IPS DF 4.7 (cell line): ENCODE results near the gene LY6G6D.
A peak's percentile ranks its signal among the peaks of the same experiment; 100 is the strongest.

Experiments
- DNase-seq: peaks from one replicate; pipeline ENCODE4 v3.0.0-alpha.2; 2013; ENCODE audit warnings: low spot score; ENCODE audit errors: extremely low read depth

The LY6G6D gene

DNA sequence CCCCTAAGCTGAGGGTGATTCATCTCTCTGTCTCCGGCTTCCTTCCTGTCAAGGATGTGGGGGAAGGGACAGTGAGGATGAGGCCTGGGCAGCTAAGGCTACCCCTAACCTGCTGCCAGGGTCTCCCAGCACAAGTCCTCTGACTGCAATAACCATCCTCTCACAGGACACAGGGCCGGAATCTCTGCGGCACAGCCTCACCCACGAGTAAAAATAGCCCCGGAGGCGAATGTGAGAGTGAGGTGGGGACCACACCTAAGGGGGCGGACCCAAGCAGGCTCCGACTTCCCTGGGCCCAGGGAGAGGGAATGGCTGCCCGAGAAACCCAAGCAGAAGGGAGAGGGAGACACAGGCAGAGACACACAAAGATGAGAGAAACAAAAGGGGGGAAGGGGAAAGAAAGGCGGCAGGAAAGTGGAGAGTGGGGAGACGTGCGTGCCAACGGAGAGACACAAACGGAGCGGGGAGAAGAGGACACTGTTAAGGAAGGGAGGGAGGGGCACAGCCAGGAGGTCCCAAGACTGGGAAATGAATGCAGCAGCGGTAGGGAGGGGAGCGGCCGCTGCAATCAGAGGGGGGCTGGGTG is 19.8 kb downstream of the LY6G6D start:
- peak; percentile 49 for DNase-seq

DNA sequence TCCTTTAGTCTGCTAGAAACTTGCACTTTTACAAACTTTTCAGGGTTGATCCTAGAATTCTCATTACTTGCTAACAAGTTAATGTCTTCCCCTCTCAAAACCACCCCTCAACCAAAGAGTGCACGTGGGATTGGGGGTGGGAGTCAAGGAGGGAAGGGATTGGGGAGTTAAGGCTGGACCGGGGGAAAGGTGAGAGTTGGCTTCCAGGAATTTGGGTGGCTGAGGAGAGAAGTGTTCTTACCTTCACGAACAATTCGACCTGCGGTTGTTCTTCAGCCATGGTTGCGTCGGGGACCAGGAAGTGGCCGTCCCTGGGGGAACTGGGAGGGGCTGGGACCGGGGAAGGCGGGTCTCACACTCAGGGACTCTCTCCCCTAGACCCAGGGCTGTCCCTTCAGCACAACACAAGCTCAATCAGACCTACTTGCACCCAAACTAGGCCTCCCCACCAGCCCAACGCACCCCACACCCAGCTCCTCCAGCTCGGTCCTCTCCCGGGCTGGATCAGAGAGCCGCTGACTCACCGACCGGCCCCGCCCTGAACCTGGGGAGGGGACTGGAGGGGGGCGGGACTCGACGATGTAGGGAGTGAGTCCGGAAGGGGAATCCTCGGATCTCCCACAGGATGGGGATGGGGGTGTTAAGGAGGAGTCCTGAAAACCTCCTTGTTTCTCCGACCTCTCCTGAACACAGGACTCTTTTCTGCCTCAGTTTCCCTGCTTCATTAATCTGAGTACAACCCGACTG is 21.0 kb downstream of the LY6G6D start, which contains the start of gene CLIC1:
TSS of gene CLIC1 (minus strand) at position 510 of the 747 bp plus-strand sequence. CDS start at position 280, 230 bp downstream.
- no peak for DNase-seq

DNA sequence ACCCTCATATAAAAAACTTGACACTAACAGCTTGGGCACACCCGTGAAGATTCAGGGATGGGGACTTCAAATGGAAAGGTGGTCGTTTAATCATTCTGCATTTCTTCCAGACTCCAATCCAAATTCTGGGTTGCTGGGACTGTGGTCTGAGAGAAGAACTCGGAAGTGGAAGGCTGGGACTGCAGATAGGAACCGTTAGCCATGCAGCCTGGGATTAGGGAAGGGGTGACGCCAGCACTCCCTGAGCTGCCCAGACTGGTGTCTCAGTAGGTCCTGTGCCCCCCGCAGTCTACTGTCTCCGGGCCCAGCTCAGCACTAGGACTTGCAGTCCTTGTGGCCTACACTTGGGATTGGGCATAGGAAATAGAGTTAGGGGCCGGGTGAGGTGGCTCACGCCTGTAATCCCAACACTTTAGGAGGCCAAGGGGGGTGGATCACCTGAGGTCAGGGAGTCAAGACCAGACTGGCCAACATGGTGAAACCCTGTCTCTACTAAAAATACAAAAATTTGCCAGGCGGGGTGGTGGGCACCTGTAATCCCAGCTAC is 21.7 kb downstream of the LY6G6D start:
- no peak for DNase-seq

DNA sequence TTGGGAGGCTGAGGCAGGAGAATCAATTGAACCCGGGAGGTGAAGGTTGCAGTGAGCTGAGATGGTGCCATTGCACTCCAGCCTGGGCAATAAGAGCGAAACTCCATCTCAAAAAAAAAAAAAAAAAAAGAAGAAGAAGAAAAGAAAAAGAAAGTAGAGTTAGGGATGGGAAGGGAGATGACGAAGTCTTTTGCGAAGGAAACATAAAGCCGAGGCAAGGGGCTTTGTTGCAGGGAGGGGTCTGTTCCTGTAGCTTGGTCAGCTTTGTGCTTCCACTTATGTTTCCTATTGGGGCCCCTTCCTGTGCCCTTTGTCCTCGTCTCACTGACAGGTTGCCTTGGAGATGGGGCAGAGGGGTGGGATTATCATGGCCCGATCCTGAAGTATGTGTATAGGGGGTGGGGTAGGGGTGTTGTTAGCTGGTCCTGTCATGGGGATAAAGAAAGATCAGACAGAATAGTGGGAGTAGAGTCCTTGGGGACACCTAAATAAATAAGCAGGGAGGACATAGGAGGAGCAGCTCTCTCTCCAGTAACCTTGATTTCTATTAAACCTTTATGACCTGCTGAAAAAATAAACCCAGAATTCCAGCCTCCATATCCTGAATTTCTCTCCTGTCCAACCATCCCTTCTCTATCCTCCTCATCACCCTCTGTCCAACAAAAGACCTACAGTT is 22.3 kb downstream of the LY6G6D start:
- DNase-seq = no peak

DNA sequence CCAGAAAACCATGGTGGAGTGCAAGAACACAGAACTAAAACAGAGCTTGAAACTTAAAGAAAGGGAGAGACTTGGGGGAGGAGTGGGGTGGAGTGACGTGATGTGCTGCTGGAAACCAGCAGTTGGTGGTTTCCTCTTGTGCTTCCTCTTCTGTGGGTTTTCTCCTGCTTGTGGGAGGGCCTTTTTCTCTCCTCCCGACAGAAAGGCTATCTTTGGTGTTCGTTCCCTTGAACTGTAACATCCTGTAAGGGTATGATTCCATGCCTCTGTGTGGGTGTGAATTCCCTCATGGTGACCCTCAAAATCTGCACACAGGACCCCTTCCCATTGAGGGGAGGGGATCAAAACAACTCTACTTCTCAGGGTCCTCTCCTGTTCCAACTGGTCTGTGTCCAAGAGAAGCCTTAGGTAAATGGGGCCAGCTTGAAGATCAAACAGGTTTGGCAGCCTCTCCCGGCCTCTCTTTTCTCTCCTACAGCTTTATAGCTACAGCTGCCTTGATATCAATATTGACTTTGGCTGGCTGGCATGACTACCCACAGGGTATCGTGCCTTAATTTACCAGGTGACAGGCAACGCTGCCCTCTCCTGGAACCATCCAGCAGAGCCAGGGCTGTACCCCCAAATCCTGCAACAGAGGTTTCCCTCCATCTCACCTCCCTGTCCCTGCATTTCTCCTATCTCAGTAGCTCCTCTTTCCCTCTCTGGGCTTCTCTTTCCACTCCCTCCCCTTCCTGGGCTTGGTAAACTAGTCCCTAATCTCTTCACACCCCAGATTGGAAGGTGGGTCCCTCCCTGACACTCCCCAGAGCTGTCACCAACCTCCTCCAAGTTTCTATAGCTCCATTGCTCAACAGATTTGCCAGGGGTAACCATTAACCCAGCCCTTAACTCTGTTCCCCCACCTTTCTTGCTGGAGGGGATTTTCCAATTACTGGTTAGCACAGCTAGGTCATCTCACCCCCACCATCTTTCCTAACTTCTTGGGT is 23.1 kb downstream of the LY6G6D start:
- DNase-seq = no peak

DNA sequence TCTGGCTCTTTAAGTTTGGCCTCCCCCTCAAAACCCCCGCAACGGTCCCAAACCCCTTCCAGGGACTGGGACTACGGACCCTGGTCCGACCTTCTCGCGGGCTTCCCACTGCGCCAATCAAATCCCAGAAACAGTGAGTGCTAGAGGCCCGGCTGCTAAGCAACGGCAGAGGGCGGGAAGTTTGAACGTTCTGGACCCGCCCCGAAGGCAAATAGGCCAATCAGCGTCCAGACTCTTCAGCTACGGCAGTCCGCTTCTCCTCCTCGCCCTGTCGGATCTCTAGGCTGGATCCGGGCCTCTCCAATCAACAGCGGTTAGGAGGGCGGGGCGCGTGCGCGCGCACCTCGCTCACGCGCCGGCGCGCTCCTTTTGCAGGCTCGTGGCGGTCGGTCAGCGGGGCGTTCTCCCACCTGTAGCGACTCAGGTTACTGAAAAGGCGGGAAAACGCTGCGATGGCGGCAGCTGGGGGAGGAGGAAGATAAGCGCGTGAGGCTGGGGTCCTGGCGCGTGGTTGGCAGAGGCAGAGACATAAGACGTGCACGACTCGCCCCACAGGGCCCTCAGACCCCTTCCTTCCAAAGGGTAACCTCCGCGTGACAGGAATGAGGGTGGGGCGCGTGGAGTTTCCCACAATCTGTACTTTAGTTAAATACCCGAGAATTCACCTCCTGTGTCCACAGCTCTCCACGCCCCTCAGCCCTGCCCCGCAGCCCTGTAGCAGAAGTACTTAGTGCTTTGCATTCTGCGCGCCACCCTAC is 24.7 kb downstream of the LY6G6D start, which contains the start of gene MSH5:
TSS of gene MSH5 (plus strand) at position 367 of the 758 bp plus-strand sequence. CDS start 462 bp downstream, outside the sequence.
- peak; percentile 97 for DNase-seq

DNA sequence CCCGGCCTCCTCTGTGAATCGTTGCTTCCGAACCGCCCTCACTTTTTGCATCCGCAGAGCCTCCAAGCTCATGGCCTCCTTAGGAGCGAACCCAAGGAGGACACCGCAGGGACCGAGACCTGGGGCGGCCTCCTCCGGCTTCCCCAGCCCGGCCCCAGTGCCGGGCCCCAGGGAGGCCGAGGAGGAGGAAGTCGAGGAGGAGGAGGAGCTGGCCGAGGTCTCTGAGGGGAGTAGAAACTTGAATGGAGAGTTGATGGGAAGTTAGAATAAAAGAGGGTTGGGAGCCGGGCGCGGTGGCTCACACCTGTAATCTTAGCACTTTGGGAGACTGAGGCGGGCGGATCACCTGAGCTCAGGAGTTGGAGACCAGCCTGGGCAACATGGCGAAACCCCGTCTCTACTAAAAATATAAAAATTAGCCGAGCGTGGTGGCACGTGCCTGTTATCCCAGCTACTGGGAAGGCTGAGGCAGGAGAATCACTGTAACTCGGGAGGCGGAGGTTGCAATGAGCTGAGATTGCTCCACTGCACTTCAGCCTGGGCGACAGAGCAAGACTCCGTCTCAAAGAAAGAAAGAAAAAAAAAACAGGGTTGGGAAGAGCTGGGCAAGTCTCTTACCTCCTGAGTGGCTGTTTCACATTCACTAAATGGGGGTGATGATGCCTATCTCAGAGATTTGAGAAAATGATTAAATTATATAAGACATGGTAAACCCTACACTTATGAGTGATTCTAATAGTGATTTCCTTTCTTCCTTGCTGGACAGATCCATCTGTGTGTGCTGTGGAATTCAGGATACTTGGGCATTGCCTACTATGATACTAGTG is 25.5 kb downstream of the LY6G6D start:
- DNase-seq = no peak

DNA sequence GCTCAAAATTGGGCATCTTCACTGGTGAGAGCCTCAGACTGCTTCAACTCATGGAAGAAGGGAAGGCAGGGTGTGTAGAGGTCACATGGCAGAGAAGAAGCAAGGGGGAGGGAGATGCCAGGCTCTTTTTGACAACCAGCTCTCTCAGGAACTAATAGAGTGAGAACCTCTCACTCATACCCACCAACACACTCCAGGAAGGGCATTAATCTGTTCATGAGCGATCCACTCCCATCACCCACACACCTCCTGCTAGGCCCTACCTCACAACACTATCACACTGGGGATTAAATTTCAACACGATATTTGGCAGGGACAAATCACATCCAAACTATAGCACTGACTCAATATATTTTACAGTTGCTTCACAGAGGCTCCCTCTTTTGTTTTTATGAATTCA is 26.7 kb downstream of the LY6G6D start:
- DNase-seq = no peak

DNA sequence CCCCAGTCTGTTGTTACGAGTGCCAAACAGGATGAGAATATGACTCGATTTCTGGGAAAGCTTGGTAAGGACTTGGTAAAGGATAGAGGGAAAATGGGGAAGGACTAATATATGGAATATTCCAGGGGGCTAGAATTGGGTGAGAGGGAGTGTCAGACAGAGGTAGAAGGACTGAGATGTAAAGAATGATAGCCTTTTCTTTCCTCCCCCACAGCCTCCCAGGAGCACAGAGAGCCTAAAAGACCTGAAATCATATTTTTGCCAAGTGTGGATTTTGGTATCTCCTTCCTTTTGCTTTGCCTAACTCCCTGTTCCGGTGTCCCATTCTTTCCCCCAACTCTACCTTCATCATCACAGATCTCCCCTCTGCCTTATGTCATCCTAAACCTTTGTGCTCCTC is 27.7 kb downstream of the LY6G6D start:
- no peak for DNase-seq

DNA sequence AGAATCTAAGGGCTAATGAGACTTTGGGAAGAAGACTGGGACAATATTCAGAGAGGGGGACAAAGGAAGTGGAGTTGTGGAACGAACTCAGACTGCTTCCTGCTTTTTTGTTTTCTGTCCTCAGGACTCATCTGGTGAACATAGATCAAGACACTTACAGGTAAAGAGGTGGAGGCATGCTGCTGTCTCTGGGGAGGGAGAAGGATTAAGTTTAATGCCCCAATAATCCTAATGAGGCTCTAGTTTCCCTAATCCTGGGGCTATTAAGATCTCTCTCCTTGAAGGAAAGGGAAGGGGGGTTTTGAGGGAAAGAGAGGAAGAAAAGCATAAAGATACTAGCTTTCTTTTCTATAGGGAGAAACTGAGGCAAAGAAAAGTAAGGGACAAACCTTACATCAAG is 29.3 kb downstream of the LY6G6D start:
- no peak for DNase-seq

DNA sequence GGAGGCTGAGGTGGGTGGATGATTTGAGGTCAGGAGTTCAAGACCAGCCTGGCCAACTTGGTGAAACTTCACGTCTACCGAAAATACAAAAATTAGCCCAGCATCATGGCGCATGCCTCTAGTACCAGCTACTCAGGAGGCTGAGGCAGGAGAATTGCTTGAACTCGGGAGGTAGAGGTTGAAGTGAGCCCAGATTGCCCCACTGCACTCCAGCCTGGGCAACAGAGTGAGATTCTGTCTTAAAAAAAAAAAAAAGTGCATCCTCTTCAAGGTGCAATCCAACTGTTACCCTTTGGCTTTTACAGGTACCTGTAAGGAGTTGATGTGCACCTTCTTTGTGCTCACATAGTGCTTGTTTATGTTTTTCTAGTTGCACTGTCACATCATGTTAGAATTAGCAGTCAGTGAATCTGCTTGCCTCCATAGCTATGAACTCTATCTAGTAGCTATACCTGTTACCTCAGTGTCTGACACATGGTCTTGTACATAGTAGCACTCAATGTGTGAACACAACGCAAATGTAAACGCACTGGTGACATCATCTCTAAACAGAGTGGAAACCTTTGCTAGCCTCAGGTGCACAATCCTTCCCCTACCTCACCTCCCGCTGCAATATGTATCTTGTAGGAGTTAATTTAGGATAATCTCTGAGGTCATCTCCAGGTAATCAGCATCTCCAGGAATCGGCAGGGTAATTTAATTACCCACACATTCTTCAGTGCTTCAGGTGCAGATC is 34.3 kb downstream of the LY6G6D start:
- DNase-seq = no peak

DNA sequence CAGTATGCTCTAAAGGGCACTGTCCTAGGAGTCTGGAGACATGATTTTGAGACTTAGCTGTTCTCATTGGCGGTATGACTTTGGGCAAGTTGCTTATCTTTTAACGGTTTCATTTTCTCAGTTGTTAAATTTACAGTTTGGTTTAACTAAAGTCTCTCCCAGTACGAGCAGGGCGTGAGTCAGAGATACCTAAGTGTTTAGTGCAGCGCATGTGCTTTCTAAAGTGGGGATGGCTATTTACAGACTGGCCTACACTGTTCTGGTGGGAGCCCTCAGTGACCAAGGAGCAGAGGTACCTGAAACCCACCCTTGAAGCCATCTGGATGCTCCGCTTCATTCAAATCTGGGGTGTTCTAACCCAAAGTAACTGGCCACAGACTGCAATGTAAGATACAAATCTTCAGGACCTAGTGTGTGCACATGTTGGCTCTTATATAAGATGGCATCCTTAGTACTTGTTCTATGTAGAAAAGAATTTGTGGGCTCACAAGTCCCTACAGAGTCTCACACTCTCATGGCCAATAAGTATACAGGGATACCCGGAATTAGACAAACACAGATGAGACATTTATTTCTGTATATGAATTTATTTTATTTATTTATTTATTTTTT is 35.4 kb downstream of the LY6G6D start:
- no peak for DNase-seq

DNA sequence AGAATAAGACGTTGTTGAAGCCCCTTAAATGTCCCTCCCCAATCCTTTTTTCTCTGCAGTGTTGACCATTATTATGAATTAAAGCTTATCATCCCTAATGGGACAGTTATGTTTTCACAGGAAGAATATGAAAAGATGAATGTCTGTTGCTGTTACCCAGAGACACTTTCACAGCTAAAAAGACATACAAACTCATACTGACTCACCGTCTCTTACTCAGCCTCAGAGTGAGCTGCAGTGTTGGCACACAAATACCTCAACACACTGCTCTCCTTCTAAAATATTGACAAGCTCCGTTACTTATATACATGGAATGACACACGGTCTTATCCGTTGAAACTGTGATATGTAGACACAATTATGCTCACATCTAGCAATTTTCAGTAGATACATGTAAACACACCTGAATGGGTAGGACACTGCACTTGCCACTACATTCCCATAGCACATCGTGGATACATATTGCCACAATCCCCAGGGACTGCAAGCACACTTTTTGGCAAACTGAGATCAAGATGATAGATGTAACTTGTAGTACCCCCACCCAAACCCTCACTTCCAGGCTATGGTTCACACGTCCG is 37.7 kb downstream of the LY6G6D start:
- DNase-seq = no peak

DNA sequence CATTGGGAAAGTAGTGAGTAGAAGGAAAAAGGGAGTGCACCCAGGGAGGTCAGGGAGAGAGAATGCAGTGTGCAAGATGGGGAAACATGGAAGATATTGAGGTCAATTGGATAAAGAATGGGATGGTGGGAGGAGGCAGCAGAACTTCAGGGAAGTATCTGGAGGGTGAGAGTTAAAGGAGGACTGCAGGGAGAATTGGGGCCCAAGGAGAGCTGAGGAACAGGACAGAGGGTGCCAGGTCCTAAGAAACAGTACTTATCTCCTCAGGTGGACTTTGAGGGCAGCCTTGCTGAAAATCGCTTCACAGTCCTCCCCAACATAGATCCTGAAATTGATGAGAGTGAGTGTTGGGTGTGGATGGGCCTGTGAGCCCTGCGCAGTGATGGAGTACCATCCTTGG is 43.1 kb downstream of the LY6G6D start:
- no peak for DNase-seq

DNA sequence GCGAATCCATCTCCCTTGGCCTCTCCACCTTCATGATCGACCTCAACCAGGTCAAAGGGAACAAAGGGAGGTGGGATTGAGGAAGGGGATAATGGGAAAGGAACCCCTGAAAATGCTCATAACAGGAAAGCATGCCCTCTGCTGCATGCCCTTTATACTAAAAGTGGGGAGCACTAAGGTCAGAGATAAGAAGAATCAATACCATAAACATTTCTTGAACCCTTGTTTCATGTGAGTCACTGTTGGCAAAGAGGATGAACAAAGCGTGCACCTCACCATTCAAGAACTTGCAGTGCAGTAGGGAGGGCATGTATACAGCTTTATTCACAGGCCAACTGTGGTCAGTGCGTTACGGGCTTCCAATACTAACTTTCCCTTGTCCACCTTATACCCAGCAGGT is 45.6 kb downstream of the LY6G6D start:
- no peak for DNase-seq

DNA sequence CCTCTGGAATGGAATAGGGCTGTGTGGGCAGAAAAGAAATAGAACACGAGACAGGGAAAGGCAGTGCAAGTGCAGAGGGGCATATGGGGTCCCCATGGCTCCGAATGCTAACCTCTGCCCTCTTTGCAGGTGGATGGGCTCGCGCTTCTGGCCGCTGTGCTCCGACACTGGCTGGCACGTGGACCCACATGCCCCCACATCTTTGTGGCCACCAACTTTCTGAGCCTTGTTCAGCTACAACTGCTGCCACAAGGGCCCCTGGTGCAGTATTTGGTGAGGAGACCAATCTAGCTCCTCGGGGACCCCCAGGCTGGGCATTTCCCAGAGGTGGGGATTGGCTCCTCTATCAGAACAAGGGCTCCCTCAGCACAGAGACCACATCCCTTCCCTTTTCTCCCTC is 46.2 kb downstream of the LY6G6D start:
- DNase-seq = no peak

DNA sequence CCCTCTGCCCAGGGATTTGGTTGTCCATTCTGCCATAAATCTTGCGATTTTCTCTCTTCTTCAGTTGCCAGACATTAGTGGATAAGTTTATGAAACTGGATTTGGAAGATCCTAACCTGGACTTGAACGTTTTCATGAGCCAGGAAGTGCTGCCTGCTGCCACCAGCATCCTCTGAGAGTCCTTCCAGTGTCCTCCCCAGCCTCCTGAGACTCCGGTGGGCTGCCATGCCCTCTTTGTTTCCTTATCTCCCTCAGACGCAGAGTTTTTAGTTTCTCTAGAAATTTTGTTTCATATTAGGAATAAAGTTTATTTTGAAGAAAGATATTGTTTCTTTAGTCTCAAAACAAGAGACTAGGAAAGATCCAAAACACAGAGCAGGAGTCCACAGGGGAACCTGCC is 47.2 kb downstream of the LY6G6D start, which contains the start of gene SAPCD1:
TSS of gene SAPCD1 (plus strand) at position 301 of the 400 bp plus-strand sequence. CDS start 399 bp downstream, outside the sequence.
- DNase-seq = no peak
